HG03025 (cell line): ENCODE results near the gene PRSS33.

Source experiments
- ATAC-seq: cut with Tn5 transposase; IDR thresholded peaks from one replicate; pipeline ENCODE4 v1.9.1; 2021; ENCODE audit warnings: mild to moderate bottlenecking, moderate library complexity; ENCODE audit not compliant: unreplicated experiment, low FRiP score

The PRSS33 gene

GRCh38 chr16:2745961-2746360, 41.4 kb downstream of the PRSS33 start:
- no peak for ATAC-seq

GRCh38 chr16:2745116-2745890, 42.1 kb downstream of the PRSS33 start:
- no peak for ATAC-seq

DNA sequence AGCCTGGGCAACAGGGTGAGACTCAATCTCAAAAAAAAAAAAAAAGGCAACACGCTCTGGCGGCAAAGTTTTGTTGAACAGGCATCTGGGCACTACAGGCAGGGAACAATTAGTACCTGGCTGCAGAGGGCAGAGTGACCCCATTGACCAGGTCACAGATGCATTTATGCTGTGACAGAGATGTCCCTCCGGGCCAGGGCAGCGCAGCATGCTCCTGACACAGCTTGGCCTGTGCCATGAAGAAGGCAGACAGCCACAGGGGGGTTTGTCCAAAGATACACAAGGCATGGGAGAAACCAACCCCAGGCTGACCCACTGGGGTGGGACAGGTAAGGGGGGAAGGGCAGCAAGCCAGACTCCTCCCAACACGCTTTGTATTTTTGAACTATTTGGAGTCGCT, 42.6 kb downstream of the PRSS33 start:
- ATAC-seq, result no peak

DNA sequence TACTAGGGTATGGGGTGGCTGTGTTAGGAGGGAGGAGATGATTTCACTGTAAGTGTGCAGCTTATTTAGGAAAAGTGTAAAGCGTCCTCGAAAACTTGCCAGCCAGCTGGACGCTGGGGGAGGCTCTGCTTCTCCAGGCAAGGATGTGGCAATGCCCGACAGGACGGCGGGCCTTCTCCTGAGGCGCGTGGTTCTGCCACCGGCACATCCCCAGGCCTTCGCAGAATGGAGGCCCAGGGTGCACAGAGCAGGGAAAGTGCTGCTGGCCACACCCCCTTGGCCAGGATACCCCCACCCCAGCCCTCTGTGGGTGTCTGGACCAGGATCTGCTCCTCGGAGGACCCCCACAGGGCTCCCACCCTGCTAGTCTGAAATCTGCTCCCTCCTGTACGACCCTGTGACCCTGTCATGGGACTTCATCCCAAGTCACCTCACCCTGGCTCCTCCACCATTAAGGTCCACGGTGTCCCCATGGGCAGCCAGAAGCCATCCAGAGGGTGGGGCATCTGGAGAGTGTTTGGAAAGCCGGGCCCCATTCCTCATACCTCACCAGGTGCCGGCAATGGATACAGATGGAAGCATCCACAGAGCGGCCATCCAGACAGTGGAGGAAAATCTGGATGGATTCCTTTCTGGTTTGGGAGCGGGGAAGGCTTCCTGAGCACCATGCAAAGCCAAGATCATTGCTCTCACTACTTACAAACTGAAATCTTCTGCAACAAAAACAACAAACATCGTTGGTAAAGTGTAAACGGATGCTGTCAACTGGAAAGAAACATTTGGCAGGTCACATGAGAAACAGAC, 44.2 kb downstream of the PRSS33 start:
- ATAC-seq, result no peak

DNA sequence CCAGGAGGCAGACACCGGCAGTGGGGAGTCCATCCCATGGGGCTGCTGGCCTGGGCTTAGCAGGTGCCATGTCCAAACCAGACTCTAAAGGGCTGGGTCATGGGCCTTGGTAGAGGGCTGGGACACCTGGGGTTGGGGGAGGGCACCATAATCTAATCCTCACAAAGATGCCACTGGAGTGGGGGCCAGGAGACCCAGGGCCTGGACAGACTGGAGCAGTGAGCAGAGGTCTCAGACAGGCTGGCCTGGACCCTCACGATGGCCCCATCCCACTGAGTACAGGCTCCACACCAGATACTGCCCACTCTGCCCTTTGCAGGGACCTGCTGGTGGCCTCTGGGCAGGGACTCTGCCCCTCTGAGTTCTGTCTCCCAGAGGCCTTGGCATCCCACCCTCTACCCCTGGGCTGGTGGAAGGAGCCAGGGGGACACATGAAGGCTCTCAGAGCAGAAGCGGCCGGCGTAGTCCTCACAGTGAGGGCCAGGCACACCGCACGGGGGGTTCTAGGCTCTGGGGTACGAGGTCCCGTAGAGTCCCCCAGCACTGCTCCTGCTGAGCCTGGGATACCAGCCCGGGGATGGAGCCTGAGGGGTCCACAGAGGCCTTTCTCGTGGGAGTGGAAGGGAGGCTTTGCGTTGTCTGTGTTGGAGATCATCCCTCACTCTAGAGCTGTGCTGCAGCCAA, 44.9 kb downstream of the PRSS33 start:
- ATAC-seq, result no peak

DNA sequence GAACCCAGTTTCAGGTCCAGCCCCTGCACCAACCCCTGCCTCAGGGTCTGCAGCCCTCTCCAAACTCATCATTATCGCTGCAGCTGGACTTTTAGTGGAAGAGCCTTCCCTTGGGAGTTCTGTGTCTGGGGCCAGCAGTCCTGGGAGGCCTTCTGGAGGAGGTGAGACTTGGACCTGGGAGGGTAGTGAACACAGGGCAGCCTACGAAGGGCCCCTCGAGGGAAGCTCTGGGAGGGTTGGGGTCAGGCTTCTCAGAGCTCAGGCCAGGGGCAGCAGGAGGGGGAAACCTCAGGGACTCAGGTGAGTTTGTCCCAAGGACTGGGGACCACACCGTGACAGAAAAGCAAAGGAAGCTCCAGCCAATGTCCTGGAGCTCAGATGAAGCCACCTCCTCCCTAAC, 46.2 kb downstream of the PRSS33 start:
- ATAC-seq, result no peak

DNA sequence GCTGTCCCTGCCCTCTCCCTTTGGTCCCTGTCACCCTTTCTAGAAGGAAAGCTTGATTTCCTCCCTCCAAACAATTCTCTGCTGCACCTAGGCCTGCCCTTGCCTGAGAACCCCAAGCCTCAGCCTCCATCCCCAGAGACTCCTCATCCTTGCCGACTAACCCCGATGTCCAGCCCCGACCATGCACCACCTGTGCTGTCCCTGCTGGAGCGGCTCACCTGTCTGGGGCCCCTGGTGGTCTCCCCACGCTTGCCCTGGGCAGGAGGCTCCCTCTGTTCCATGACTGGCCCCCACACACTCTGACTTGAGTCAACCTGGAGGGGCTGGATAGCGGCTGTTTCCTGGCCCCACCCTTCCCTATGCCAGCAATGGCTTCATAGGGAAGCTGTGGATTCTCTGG, 46.9 kb downstream of the PRSS33 start:
- no peak for ATAC-seq

- ATAC-seq, result no peak
These were observed 47.5 kb downstream of the PRSS33 start for GRCh38 chr16:2739625-2740430.

- no peak for ATAC-seq
These were observed 48.7 kb downstream of the PRSS33 start for GRCh38 chr16:2738615-2739014.

DNA sequence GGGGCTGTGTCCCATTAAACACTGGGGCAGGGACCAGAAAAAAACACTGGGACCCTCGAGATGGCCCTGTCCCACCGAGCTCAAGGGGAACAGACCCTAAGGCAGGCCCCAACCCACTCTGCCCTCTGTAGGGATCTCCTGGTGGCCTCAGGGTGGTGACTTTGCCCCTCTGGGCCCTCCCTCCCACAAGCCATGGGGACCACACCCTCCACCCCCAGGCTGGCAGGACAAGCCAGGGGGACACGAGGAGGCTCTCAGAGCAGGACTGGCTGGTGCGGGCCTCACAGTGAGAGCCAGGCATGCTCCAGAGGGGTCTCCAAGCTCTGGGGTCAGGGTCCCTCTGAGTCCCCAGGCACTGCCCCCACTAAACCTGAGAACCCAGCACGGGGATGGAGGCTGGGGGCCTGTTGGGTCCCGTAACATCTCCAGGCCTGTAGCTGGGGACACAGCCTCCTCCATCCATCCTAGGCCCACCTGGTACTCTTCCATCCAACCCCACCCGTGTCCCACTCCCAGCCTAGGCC, 49.4 kb downstream of the PRSS33 start:
- no peak for ATAC-seq

- ATAC-seq, result no peak
These were observed 50.1 kb downstream of the PRSS33 start for GRCh38 chr16:2737238-2737605.

DNA sequence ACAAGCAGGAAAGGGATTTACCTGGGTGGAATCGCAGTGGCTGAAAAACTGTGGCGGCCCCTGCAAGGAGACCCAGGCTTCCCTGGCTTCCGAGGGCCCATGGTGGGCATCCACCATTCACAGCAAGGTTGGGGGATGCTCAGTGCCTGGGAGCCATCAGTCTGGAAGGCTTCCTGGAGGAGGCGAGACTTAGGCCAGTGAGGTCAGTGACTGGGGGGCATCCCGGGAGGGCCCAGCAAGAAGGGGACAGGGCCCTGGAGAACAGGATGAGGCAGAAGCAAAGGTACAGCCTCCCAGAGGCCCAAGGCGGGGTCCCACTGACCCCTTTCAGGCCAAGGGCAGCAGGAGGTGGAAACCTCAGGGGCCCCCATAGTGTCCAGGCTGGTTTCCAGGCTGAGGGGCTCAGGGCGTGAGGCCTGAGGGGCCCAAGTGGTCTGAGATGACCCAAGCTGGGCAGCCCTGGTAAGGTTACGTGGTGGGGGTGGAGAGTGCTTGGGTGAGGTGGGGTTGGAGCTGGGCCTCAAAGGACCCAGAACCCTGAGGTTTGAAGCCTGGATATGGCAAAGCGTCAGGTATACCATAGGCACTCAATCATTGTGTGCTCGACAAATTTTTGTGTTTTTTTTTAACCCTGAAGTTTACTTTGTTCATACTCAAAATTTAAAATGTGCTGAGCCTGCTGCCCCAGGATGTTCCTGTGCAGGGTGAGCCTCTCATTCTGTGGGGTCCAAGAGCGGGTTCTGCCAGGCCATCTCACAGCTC, 50.7 kb downstream of the PRSS33 start:
- no peak for ATAC-seq

- ATAC-seq, result no peak
These were observed 52.4 kb downstream of the PRSS33 start for GRCh38 chr16:2734844-2735515.
